Esophagus squamous epithelium (tissue), 5 donors: ENCODE measurements around the gene EPB41L2. TPM values are rescaled to one million over a fixed set of nuclear protein-coding genes. Genes with fewer than 3 reads are reported as not detected.

Source experiments
- DNase-seq: peaks from one replicate; lab custom pipeline; 2025; lab: John Stamatoyannopoulos, UW
- H3K27ac ChIP-seq, 4 donors: fragments of 200-600 bp; sonication (generic); one replicate each; pipeline ENCODE4 v1.5.1; 2016 to 2019; ENCODE audit warnings: mild to moderate bottlenecking in 1 of 4
- H3K27me3 ChIP-seq, 4 donors: fragments of 200-600 bp; sonication (generic); 1 replicate in 3 of 4; 2 replicates in 1 of 4; pipeline versions ENCODE4 v1.5.1 to v1.6.0; 2017 to 2021; ENCODE audit warnings: antibody characterized with exemption in 1 of 4
- H3K36me3 ChIP-seq, 3 donors: fragments of 200-600 bp; sonication (generic); one replicate each; pipeline ENCODE4 v1.5.1; 2016 to 2019
- H3K4me1 ChIP-seq, 3 donors: fragments of 200-600 bp; sonication (generic); one replicate each; pipeline ENCODE4 v1.5.1; 2017 to 2019
- H3K4me3 ChIP-seq, 4 donors: fragments of 200-600 bp; sonication (generic); 1 replicate in 3 of 4; 2 replicates in 1 of 4; pipeline ENCODE4 v1.5.1; 2016 to 2019; ENCODE audit warnings: mild to moderate bottlenecking in 2 of 4, moderate library complexity in 1 of 4
- H3K9me3 ChIP-seq, 3 donors: fragments of 200-600 bp; sonication (generic); one replicate each; pipeline ENCODE4 v1.5.1; 2016 to 2019
- POLR2A ChIP-seq, 4 donors: fragments of 450-650 bp; IDR thresholded peaks; one replicate each; pipeline ENCODE4 v1.6.1; 2017; ENCODE audit warnings: antibody characterized with exemption in 4 of 4, mild to moderate bottlenecking in 4 of 4, moderate library complexity in 3 of 4
- WGBS, 2 donors: methylation state at CpG; one replicate each; pipeline ENCODE4 v1.1.5; 2018; 5-methylcytosine and 5-hydroxymethylcytosine counted together
- intact Hi-C: fragments of 100-400 bp; cut with DNase I; formaldehyde crosslinking; loops from one replicate; pipeline ENCODE4 v1.15.0; 2022
- total RNA-seq, 4 donors: library from RNA; depleted of rRNA; stranded (reverse); fragments of >200 nt; gene quantifications; one replicate each; pipeline ENCODE4 v1.1.0, GENCODE V29; 2016
- TF ChIP-seq, protein P1 (sequence below), 6 experiments: fragments of 450-650 bp in 4 of 6; fragments of 200-600 bp in 2 of 6; sonication (generic) in 2 of 6; IDR thresholded peaks; one replicate each; pipeline ENCODE4 v1.5.1; 2016 to 2019; ENCODE audit warnings: antibody characterized with exemption in 6 of 6, mild to moderate bottlenecking in 4 of 6, moderate library complexity in 4 of 6
- donor health status: DM: yes; HTN: yes; CAD: no.

EPB41L2 gene
- total RNA-seq, 4 donors from 2014 or later, result 6.2 to 58.0 (median 14.9) TPM

DNA sequence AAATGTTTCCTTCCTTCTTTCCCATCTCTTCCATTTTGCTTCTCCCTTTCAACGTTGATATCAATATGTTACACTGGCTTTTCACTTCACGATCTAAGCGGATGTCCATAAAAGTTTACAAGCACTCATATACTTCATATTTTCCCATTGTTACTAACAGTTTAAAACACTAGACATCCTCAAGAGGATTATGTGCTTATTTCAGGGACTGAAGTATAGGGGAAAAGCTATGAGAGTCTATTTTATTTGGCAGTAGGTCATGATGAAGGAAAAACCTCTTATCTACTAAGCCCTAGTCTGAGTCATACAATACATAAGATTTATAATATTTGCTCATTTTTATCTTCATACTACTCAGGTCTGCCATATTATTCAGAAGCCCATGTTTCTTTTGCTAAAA lies 20.6 kb upstream of the EPB41L2 start:
- intact Hi-C loops, result no loop called here
- TF ChIP-seq, protein P1, sequence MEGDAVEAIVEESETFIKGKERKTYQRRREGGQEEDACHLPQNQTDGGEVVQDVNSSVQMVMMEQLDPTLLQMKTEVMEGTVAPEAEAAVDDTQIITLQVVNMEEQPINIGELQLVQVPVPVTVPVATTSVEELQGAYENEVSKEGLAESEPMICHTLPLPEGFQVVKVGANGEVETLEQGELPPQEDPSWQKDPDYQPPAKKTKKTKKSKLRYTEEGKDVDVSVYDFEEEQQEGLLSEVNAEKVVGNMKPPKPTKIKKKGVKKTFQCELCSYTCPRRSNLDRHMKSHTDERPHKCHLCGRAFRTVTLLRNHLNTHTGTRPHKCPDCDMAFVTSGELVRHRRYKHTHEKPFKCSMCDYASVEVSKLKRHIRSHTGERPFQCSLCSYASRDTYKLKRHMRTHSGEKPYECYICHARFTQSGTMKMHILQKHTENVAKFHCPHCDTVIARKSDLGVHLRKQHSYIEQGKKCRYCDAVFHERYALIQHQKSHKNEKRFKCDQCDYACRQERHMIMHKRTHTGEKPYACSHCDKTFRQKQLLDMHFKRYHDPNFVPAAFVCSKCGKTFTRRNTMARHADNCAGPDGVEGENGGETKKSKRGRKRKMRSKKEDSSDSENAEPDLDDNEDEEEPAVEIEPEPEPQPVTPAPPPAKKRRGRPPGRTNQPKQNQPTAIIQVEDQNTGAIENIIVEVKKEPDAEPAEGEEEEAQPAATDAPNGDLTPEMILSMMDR (IDR thresholded peaks at IDR 0.05), result no peak
- TF ChIP-seq POLR2A (IDR thresholded peaks at IDR 0.05), result no peak
- WGBS, 2 donors, result 94 to 96% methylated on average over 3 of the region's 3 CpGs
- no peaks in the 10 kb centered on the region for H3K36me3 ChIP-seq
- no peak for DNase-seq
- no peaks in the 10 kb centered on the region for H3K4me1 ChIP-seq
- no peaks in the 10 kb centered on the region for H3K27me3 ChIP-seq
- peaks cover 0 to 3% (median 0%) of the 10 kb centered on the region in 3 donors for H3K9me3 ChIP-seq
- no peak overlapping the region for H3K27ac ChIP-seq
- no peak overlapping the region for H3K4me3 ChIP-seq

DNA sequence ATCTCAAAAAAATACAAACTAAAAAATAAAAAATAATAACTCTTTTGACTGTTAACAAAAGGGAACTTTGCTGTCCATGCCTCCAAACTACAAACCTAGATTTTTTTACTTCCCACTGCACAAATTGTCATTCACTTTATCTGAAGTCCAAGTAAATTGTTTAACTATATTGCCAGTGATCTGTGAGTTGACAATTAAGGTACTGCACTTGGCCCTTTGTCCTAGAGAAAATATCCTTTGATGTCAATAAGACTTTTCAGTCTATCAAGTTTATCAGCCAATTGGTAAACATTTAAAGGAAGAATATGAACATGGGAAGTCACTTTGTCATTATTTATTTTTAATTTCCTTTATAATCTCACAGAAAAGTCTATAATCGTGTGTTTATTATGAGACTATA lies 19.3 kb upstream of the EPB41L2 start:
- TF ChIP-seq, protein P1 (IDR thresholded peaks at IDR 0.05), result no peak
- TF ChIP-seq POLR2A (IDR thresholded peaks at IDR 0.05), result no peak
- Histone ChIP-seq H3K9me3 (peaks cover 0 to 3% (median 0%) of the 10 kb centered on the region in 3 donors), H3K27me3 (no peaks in the 10 kb centered on the region), H3K4me1 (no peaks in the 10 kb centered on the region), H3K4me3 (no peak overlapping the region), H3K27ac (no peak overlapping the region), H3K36me3 (no peaks in the 10 kb centered on the region)
- WGBS, 2 donors, result 43 to 67% methylated on average over 1 of the region's 1 CpG
- DNase-seq, result no peak
- intact Hi-C loops, result no loop called here

DNA sequence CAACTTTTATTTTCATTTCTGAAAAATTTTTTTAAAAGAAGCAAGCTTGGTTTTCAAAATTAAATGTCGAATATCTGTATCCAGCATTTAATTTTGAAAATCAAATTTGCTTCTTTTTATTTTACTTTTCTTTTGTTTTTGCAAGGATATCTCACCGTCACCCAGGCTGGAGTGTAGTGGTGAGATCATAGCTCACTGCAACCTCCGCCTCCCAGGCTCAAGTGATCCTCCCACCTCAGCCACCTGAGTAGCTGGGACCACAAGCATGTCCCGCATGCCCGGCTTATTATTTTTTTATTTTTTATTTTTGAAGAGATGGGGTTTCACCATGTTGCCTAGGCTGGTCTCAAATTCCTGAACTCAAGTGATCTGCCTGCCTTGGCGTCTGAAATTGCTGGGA lies 17.0 kb upstream of the EPB41L2 start:
- TF ChIP-seq POLR2A (IDR thresholded peaks at IDR 0.05), result no peak
- TF ChIP-seq, protein P1 (IDR thresholded peaks at IDR 0.05), result no peak
- DNase-seq, result no peak
- intact Hi-C loops, result no loop called here
- 96 to 97% methylated on average over 5 to 6 of the region's 6 CpGs for WGBS, 2 donors
- no peak overlapping the region for H3K4me3 ChIP-seq
- H3K9me3 ChIP-seq, result no peaks in the 10 kb centered on the region
- no peaks in the 10 kb centered on the region for H3K27me3 ChIP-seq
- H3K4me1 ChIP-seq, result no peaks in the 10 kb centered on the region
- no peak overlapping the region for H3K27ac ChIP-seq
- no peaks in the 10 kb centered on the region for H3K36me3 ChIP-seq

DNA sequence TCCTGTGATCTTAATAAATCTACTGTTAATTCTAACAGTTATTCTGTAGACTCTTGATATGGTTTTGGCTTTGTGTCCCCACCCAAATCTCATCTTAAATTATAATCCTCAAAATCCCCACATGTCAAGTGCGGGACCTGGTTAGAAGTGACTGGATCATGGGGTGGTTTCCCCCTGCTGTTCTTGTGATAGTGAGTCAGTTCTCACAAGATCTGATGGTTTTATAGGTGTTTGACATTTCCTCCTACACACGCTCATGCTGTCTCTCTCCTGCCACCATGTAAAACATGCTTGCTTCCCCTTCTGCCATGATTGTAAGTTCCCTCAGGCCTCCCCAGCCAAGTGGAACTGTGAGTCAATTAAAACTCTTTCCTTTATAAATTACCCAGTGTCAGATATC lies 10.5 kb upstream of the EPB41L2 start:
- Histone ChIP-seq H3K9me3 (no peaks in the 10 kb centered on the region), H3K36me3 (no peaks in the 10 kb centered on the region), H3K4me1 (no peaks in the 10 kb centered on the region), H3K27me3 (no peaks in the 10 kb centered on the region), H3K4me3 (no peak overlapping the region), H3K27ac (no peak overlapping the region)
- intact Hi-C loops, result no loop called here
- WGBS, 2 donors, result 79 to 83% methylated on average over 2 of the region's 2 CpGs
- no peak for TF ChIP-seq POLR2A (IDR thresholded peaks at IDR 0.05)
- TF ChIP-seq, protein P1 (IDR thresholded peaks at IDR 0.05), result no peak
- DNase-seq, result no peak

DNA sequence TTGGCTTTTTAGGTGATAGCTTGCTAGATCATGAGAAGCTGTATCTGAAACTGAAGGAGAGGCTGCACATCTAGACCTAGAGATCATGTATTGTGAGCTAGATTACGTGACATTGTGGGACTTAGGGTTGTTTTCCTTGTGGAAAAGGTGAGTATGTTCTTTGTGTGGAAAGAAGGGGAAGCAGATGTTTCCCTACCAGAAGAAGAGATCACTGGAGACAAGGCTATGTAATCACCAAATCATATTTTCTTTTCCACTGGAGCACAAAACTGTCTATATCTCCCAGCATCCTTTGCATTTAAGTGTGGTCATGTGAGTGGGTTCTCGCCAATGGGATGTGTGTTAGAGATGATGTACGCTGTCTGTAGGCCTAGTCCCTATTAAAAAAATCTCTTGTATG lies 7.0 kb upstream of the EPB41L2 start:
- Histone ChIP-seq H3K4me1 (no peaks in the 10 kb centered on the region), H3K4me3 (no peak overlapping the region), H3K36me3 (no peaks in the 10 kb centered on the region), H3K9me3 (no peaks in the 10 kb centered on the region), H3K27me3 (no peaks in the 10 kb centered on the region), H3K27ac (no peak overlapping the region)
- TF ChIP-seq, protein P1 (IDR thresholded peaks at IDR 0.05), result no peak
- TF ChIP-seq POLR2A (IDR thresholded peaks at IDR 0.05), result no peak
- 90% methylated on average over 3 of the region's 3 CpGs for WGBS, 2 donors
- no peak for DNase-seq
- intact Hi-C loops, result no loop called here
